HEK293 (cell line): ENCODE results near the gene MIS18A.

Source experiments
- CTCF ChIA-PET: fragments of 350-600 bp; formaldehyde crosslinking; extraction: SDS; loops from one replicate; lab custom pipeline; 2021; ENCODE audit warnings: antibody characterized with exemption; lab: Yijun Ruan, JAX
- POLR2A ChIA-PET: fragments of 300-600 bp; formaldehyde crosslinking; extraction: SDS; loops from one replicate; lab custom pipeline; 2020; ENCODE audit warnings: antibody characterized with exemption, inconsistent platforms; lab: Yijun Ruan, JAX
- H3K27ac ChIP-seq: fragments of 200-500 bp; sonication (Bioruptor generic); 2 replicates; pipeline ENCODE4 v1.5.1; 2014; ENCODE audit warnings: low read depth, low read length, control low read depth, inconsistent platforms; ENCODE audit errors: extremely low read depth
- H3K36me3 ChIP-seq, 2 experiments: fragments of 200-500 bp in 1 of 2; sonication (Bioruptor generic) in 1 of 2; 1 replicate in 1 of 2; 2 replicates in 1 of 2; pipeline ENCODE4 v1.5.1; 2014 to 2017; ENCODE audit warnings: inconsistent platforms in 2 of 2, low read length in 2 of 2; ENCODE audit not compliant: control insufficient read depth in 2 of 2, insufficient read depth in 1 of 2
- H3K4me1 ChIP-seq: fragments of 200-500 bp; sonication (Bioruptor generic); 2 replicates; pipeline ENCODE4 v1.5.1; 2014; ENCODE audit warnings: mild to moderate bottlenecking, low read length, inconsistent platforms; ENCODE audit not compliant: control insufficient read depth, insufficient read depth
- H3K4me3 ChIP-seq: 2 replicates; pipeline ENCODE4 v1.5.1; 2011; ENCODE audit warnings: low read depth, mild to moderate bottlenecking, control low read depth, low read length, moderate library complexity
- H3K9me3 ChIP-seq: fragments of 200-500 bp; sonication (Bioruptor generic); 2 replicates; pipeline ENCODE4 v1.5.1; 2014; ENCODE audit warnings: low read depth, low read length, inconsistent platforms; ENCODE audit not compliant: control insufficient read depth, insufficient read depth
- ATF2 ChIP-seq: fragments of 450-650 bp; formaldehyde crosslinking; IDR thresholded peaks from 2 replicates; pipeline ENCODE4 v1.5.1; 2016; ENCODE audit warnings: missing biosample characterization, missing genetic modification characterization, low read depth
- FEZF1 ChIP-seq: fragments of 450-650 bp; formaldehyde crosslinking; IDR thresholded peaks from 2 replicates; pipeline ENCODE4 v1.5.1; 2016; ENCODE audit warnings: missing biosample characterization, missing genetic modification characterization
- GFI1B ChIP-seq: fragments of 450-650 bp; formaldehyde crosslinking; IDR thresholded peaks from 2 replicates; pipeline ENCODE4 v1.5.1; 2016; ENCODE audit warnings: missing biosample characterization, missing genetic modification characterization
- KLF1 ChIP-seq: fragments of 450-650 bp; formaldehyde crosslinking; IDR thresholded peaks from 2 replicates; pipeline ENCODE4 v1.5.1; 2016; ENCODE audit warnings: missing biosample characterization, missing genetic modification characterization
- OVOL3 ChIP-seq: fragments of 450-650 bp; formaldehyde crosslinking; IDR thresholded peaks from 2 replicates; pipeline ENCODE4 v1.5.1; 2016; ENCODE audit warnings: missing biosample characterization, missing genetic modification characterization
- PATZ1 ChIP-seq: fragments of 450-650 bp; formaldehyde crosslinking; IDR thresholded peaks from 2 replicates; pipeline ENCODE4 v1.5.1; 2016; ENCODE audit warnings: missing biosample characterization, missing genetic modification characterization
- SETDB1 ChIP-seq: IDR thresholded peaks from one replicate; pipeline ENCODE4 v1.6.1; 2017; ENCODE audit warnings: mild to moderate bottlenecking, low read length, moderate library complexity, mixed read lengths; ENCODE audit not compliant: insufficient read length
- WT1 ChIP-seq: fragments of 450-650 bp; formaldehyde crosslinking; IDR thresholded peaks from 2 replicates; pipeline ENCODE4 v1.5.1; 2016; ENCODE audit warnings: missing biosample characterization, missing genetic modification characterization
- ZBTB17 ChIP-seq: fragments of 450-650 bp; formaldehyde crosslinking; IDR thresholded peaks from 2 replicates; pipeline ENCODE4 v1.5.1; 2016; ENCODE audit warnings: missing biosample characterization, missing genetic modification characterization
- ZBTB20 ChIP-seq: fragments of 450-650 bp; formaldehyde crosslinking; IDR thresholded peaks from 2 replicates; pipeline ENCODE4 v1.5.1; 2016; ENCODE audit warnings: missing biosample characterization, missing genetic modification characterization
- ZNF175 ChIP-seq: fragments of 450-650 bp; formaldehyde crosslinking; IDR thresholded peaks from 2 replicates; pipeline ENCODE4 v1.5.1; 2016; ENCODE audit warnings: missing biosample characterization, missing genetic modification characterization
- ZNF184 ChIP-seq: fragments of 450-650 bp; IDR thresholded peaks from 2 replicates; pipeline ENCODE4 v1.5.1; 2018; ENCODE audit warnings: missing biosample characterization, mild to moderate bottlenecking, missing genetic modification characterization
- ZNF19 ChIP-seq: fragments of 450-650 bp; formaldehyde crosslinking; IDR thresholded peaks from 2 replicates; pipeline ENCODE4; 2016; ENCODE audit warnings: missing biosample characterization, missing genetic modification characterization, low read depth
- ZNF211 ChIP-seq: fragments of 450-650 bp; formaldehyde crosslinking; IDR thresholded peaks from 2 replicates; pipeline ENCODE4 v1.5.1; 2016; ENCODE audit warnings: low read depth, missing biosample characterization, missing genetic modification characterization
- ZNF335 ChIP-seq: fragments of 450-650 bp; formaldehyde crosslinking; conservative IDR thresholded peaks from 2 replicates; pipeline ENCODE4 v1.5.1; 2016; ENCODE audit warnings: missing biosample characterization, missing genetic modification characterization
- ZNF529 ChIP-seq: fragments of 450-650 bp; formaldehyde crosslinking; IDR thresholded peaks from 2 replicates; pipeline ENCODE4 v1.5.1; 2017; ENCODE audit warnings: missing genetic modification characterization, missing biosample characterization; ENCODE audit not compliant: insufficient replicate concordance
- ZNF664 ChIP-seq: fragments of 450-650 bp; formaldehyde crosslinking; IDR thresholded peaks from 2 replicates; pipeline ENCODE4 v1.5.1; 2016; ENCODE audit warnings: missing biosample characterization, missing genetic modification characterization
- ZNF707 ChIP-seq: fragments of 450-650 bp; formaldehyde crosslinking; IDR thresholded peaks from 2 replicates; pipeline ENCODE4 v1.5.1; 2016; ENCODE audit warnings: missing biosample characterization, missing genetic modification characterization
- ZSCAN23 ChIP-seq: fragments of 450-650 bp; formaldehyde crosslinking; IDR thresholded peaks from 2 replicates; pipeline ENCODE4 v1.5.1; 2016; ENCODE audit warnings: missing biosample characterization, missing genetic modification characterization
- TF ChIP-seq, protein P1 (sequence below): fragments of 450-650 bp; formaldehyde crosslinking; IDR thresholded peaks from 2 replicates; pipeline ENCODE4 v1.5.1; 2016; ENCODE audit warnings: missing biosample characterization, missing genetic modification characterization
- TF ChIP-seq, protein P2 (sequence below): fragments of 450-650 bp; formaldehyde crosslinking; IDR thresholded peaks from 2 replicates; pipeline ENCODE4 v1.5.1; 2017; ENCODE audit warnings: missing biosample characterization, mild to moderate bottlenecking, missing genetic modification characterization, moderate library complexity

Gene MIS18A

GRCh38 chr21:32279377-32279680 lies 480 bp upstream of the MIS18A start:
- Histone ChIP-seq H3K4me3 (peak overlapping the region; percentile 98), H3K4me1 (peaks cover 6% of the 10 kb centered on the region; the same call in 1 of the 2 replicates), H3K36me3 (peaks cover 5 to 9% of the 10 kb centered on the region in 2 experiments; a peak in 2 of 3 replicates), H3K27ac (peak overlapping the region; percentile 62; the same call in 1 of the 2 replicates), H3K9me3 (no peaks in the 10 kb centered on the region)
- 0 out of 2 replicates have a peak, but pooled peaks have one; percentile 2 for TF ChIP-seq ATF2 (tag by site-specific recombination)
- TF ChIP-seq GFI1B: no peak
- TF ChIP-seq ZNF707: no peak
- TF ChIP-seq ZNF211 (tag by site-specific recombination): no peak
- TF ChIP-seq, protein P1, sequence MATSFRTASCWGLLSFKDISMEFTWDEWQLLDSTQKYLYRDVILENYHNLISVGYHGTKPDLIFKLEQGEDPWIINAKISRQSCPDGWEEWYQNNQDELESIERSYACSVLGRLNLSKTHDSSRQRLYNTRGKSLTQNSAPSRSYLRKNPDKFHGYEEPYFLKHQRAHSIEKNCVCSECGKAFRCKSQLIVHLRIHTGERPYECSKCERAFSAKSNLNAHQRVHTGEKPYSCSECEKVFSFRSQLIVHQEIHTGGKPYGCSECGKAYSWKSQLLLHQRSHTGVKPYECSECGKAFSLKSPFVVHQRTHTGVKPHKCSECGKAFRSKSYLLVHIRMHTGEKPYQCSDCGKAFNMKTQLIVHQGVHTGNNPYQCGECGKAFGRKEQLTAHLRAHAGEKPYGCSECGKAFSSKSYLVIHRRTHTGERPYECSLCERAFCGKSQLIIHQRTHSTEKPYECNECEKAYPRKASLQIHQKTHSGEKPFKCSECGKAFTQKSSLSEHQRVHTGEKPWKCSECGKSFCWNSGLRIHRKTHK (tag by site-specific recombination): no peak
- TF ChIP-seq ZNF664 (tag by site-specific recombination): no peak
- no peak for TF ChIP-seq ZNF529 (tag by site-specific recombination)
- TF ChIP-seq ZNF175 (tag by site-specific recombination): no peak
- TF ChIP-seq FEZF1 (tag by site-specific recombination): no peak
- peak; percentile 77; the same call in 1 of the 2 replicates for TF ChIP-seq ZSCAN23 (tag by site-specific recombination)
- TF ChIP-seq ZBTB17: peak; percentile 9; the same call in 1 of the 2 replicates
- TF ChIP-seq ZNF184 (tag by site-specific recombination): peak; percentile 96; the same call in 1 of the 2 replicates
- TF ChIP-seq ZBTB20: peak; percentile 100
- TF ChIP-seq ZNF335 (tag by site-specific recombination): peak; percentile 86
- TF ChIP-seq OVOL3 (tag by site-specific recombination): no peak
- TF ChIP-seq WT1 (tag by site-specific recombination): 0 out of 2 replicates have a peak, but pooled peaks have one; percentile 17
- TF ChIP-seq KLF1 (tag by site-specific recombination): no peak
- TF ChIP-seq ZNF19 (tag by site-specific recombination): no peak
- TF ChIP-seq, protein P2, sequence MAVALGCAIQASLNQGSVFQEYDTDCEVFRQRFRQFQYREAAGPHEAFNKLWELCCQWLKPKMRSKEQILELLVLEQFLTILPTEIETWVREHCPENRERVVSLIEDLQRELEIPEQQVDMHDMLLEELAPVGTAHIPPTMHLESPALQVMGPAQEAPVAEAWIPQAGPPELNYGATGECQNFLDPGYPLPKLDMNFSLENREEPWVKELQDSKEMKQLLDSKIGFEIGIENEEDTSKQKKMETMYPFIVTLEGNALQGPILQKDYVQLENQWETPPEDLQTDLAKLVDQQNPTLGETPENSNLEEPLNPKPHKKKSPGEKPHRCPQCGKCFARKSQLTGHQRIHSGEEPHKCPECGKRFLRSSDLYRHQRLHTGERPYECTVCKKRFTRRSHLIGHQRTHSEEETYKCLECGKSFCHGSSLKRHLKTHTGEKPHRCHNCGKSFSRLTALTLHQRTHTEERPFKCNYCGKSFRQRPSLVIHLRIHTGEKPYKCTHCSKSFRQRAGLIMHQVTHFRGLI (tag by site-specific recombination): peak; percentile 47; the same call in 1 of the 2 replicates
- TF ChIP-seq PATZ1 (tag by site-specific recombination): 0 out of 2 replicates have a peak, but pooled peaks have one; percentile 3
- TF ChIP-seq SETDB1: no peak
- ChIA-PET CTCF (interaction anchor here (0.6 to 1.9 kb wide), 4 partner anchors 22 to 289 kb away, joined by 3 to 6 read pairs (median 4); no protein-coding TSS in a partner anchor), POLR2A (interaction anchor here (0.6 to 1.5 kb wide), 8 partner anchors 10 to 828 kb away, joined by 3 to 7 read pairs (median 4); partner anchors contain the start of genes HUNK and PAXBP1)
